GM19324 (cell line): Measurements from ENCODE around the gene RPTOR.
"Not testable (repeated sequence)": the region's sequence is repeated elsewhere in the genome, so short reads cannot be mapped to it uniquely, and the experiment has no call there.

Experiments used
- ATAC-seq: cut with Tn5 transposase; IDR thresholded peaks from one replicate; pipeline ENCODE4 v1.9.1; 2021; ENCODE audit warnings: mild to moderate bottlenecking, moderate library complexity; ENCODE audit not compliant: unreplicated experiment, low FRiP score

Gene RPTOR

GRCh38 chr17:80537386-80537785, 7.3 kb upstream of the RPTOR start:
- not testable (repeated sequence) for ATAC-seq

DNA sequence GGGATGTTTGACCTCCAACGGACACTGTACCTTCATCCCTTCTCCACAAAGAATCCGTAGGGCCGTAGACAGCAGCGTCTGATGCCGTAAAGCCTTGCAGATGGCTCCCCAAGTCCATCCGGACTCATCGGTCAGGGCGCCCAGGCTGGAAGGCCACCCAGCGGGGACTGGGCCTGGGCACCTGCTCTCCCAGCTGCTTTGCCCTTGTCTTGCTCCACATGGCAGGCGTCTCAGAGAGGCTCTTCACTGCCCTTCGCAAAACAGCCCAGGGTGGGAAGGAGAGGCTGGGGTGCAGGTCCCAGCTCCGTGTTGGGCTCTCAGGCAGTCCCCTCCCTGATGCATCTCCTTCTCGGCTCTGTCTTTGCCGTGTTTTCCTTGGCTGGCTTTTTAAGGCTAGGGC, 6.2 kb upstream of the RPTOR start:
- no peak for ATAC-seq

- no peak for ATAC-seq
Observed at GRCh38 chr17:80539022-80539641, 5.5 kb upstream of the RPTOR start.

GRCh38 chr17:80545499-80545826, 825 bp downstream of the RPTOR start:
- no peak for ATAC-seq

DNA sequence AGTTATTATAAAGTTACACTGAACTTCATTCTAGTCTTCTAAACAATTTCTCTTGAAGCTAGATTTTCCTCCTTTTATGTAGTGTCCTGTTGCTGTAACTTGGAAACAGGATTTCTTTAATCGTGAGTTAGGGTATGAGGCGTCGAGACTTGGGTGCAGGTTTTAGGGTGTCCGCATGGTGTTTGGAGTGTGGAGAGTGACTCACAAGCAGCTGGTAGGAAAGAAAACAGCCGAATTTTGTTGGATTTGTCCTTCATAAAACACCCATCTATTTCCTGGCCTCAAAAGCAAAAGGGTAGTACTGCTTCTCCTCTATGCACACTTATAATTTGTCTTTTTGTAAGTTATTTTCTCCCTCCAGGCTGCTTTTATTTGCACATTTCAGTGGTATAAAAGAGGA, 1.6 kb downstream of the RPTOR start:
- no peak for ATAC-seq

GRCh38 chr17:80552523-80552922, 7.9 kb downstream of the RPTOR start:
- ATAC-seq: no peak

GRCh38 chr17:80555266-80555665, 10.6 kb downstream of the RPTOR start:
- ATAC-seq: no peak

DNA sequence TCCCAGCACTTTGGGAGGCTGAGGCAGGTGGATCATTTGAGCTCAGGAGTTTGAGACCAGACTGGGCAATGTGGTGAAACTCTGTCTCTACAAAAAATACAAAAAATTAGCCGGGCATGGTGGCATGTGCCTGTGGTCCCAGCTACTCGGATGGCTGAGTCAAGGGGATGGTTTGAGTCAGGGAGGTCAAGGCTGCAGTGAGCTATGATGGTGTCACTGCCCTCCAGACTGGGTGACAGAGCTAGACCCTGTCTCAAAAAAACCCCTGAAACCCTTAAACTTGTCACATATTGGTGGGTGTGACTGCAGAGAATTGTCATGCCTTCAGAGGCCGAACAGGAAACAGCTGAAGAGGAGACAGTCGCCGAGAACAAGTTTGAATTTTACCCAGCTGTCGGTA, 13.4 kb downstream of the RPTOR start:
- no peak for ATAC-seq

DNA sequence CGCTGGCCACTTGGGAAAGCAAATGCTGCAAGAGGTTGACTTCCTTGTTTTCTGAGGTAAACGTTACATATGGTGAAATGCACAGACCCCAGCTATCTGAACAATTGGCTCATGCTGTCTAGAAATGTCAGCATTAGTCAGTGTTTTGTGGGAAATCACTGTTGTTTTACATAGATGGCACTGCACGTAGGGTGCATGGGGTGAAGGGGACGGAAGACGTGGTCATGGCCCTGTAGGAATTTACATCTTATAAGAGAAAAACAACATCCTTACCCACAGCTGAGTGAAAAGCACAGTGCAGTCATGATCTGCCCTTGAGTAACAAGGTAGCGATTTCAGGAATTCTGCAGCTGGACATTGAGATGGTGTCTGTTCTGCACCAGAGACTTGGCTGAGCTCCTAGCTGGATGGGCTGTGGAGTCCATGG, 15.2 kb downstream of the RPTOR start:
- ATAC-seq: no peak

DNA sequence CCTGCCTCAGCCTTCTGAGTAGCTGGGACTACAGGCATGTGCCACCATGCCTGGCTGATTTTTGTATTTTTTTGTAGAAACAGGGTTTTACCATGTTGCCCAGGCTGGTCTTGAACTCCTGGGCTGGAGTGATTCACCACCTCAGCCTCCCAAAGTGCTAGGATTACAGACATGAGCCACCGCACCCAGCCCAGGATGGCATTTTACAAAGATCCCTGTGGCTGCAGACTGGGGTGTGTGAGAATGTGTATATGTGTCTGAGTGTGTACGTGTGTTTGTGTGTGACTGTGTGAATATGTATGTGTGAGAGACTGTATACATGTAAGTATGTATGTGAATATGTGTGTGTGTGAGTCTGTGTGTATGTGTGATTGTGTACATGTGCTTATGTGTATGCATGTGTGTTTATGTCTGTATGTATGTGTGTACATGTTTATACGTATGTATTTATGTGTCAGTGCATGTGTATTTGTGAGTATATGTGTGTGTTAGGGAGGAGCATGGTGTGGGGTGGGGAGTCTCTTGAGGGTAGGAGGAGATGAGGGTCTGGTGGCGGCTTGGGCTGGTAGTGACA, 17.0 kb downstream of the RPTOR start:
- ATAC-seq: no peak

DNA sequence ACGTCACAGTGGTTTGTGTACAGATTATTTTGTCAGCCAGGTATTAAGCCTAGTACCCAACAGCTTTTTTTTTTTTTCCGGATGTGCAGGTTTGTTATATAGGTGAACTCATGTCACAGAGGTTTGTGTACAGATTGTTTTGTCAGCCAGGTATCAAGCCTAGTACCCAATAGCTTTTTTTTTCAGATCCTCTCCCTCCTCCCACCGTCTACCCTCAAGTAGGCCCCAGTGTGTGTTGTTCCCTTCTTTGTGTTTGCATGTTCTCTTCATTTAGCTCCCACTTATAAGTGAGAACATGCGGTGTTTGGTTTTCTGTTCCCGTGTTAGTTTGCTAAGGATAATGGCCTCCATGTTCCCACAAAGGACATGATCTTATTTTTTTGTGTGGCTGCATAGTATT, 19.9 kb downstream of the RPTOR start:
- no peak for ATAC-seq

DNA sequence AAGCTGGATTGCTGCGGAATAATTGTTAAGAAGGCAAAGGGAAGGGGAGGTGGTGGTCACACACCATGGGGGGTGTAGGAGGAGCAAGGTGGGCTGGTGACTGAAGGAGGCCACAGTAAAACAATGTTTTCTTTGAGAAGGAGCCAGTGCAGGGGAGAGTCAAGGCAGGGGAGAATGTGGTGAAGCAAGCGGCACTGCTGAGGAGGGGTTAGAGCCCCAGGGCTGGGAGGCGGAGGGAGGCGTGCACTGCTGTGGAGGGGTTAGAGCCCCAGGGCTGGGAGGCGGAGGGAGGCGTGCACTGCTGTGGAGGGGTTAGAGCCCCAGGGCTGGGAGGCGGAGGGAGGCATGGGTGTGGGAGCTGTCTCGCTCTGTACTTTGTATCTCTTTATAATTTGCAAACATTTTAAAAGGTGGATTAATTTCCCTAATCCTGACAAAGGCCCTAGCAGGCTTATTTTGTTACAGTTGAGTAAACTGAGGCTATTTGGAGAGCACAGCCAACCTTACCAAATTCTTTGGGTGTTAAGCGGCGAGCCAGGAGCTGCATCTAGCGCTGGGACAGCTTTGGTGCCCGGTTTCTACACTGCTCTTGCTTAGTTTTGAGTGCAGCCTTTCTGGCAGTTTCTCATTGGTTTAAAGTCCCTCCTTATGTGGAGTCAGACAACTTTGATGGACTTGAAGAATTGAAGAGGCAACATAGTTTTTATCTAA, 20.9 kb downstream of the RPTOR start:
- no peak for ATAC-seq

DNA sequence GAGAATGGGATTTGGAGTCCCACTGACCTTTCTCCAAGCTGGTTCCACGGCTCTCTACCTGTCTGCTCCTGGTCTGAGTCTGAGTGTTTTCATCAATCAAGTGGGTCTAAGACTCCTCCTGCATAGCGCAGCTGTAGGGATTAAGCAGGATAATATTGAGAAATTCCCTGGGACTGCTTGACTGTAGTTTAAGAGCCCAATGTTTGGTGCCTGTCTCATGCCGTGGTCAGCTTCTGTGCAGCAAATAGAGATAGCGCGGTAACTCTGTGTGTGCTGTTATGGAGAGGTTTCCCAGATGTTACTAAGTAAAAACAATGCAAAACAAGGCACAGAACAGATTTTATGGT, 21.4 kb downstream of the RPTOR start:
- ATAC-seq: no peak

DNA sequence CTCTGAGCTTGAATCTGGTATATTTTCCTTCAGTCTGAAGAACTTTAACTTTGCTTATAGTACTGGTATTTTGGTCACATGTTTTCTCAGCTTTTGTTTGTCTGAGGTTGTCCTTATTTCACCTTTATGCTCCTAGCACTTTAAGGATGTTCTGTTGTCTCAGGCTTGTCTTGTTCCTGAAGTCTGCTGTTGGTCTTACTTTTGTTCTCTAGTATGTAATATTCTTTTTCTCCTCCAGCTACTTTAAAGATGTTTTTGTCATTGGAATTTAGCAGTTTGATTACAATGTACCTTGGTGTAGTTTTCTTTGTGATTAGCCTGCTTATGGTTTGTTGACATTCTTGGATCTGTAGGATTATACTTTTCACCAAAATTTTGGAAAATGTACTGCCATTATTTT, 23.6 kb downstream of the RPTOR start:
- no peak for ATAC-seq

DNA sequence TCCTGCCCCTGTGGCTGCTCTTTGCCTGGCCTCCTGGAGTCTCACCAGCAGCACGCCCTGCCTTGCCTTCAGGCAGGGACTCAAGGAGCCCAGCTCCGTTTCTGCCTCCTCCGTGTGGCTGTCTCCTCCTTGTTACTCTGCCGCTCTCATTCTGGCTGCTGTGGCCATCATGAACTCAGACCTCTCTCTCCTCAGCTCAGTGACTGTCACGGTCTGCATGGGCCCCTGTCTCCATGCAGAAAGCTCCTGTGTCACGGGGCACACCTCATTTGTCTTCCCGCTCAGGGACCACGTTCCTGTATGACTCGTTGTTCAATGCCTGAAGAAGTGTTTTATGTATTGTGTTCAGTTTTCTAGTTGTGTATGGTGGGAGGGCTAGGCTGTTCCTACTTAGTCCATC, 25.3 kb downstream of the RPTOR start:
- no peak for ATAC-seq

- ATAC-seq: no peak
Observed at GRCh38 chr17:80573701-80574100, 29.1 kb downstream of the RPTOR start.

- ATAC-seq: no peak
Observed at GRCh38 chr17:80574496-80574895, 29.9 kb downstream of the RPTOR start.

GRCh38 chr17:80575057-80575875, 30.6 kb downstream of the RPTOR start:
- ATAC-seq: peak; percentile 73

DNA sequence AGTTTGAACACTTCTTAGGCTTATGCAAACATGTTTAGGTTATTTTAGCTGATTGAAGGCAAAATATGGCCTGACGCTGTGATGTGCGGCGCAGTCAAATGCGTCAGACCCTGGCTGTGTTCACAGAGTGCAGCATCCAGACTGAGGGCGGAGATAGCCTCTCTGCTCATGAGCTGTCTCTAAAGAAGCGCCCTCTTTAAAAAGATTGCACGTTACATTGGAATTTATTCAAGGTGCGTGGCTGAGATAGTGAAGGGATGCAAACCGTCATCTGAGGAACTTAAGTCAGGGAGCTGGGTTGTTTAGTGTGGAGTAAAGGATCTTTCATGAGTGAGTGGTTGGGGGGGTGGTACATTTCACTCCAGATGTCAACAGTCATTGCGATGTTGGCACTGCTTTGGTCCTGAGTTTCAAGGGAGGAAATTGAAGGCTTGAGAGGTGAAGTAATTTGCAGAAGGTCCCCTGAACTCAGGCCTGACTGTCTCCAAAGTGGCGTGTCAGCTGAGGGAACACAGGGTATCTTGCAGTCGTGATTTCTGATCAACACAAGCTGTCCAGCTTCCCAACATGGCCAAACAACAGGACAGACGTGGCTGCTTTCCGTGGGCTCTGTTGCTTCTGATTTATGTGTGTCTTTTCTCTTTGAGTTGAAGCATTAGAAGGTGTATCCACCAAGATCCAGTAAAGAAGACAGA, 33.4 kb downstream of the RPTOR start:
- ATAC-seq: no peak

DNA sequence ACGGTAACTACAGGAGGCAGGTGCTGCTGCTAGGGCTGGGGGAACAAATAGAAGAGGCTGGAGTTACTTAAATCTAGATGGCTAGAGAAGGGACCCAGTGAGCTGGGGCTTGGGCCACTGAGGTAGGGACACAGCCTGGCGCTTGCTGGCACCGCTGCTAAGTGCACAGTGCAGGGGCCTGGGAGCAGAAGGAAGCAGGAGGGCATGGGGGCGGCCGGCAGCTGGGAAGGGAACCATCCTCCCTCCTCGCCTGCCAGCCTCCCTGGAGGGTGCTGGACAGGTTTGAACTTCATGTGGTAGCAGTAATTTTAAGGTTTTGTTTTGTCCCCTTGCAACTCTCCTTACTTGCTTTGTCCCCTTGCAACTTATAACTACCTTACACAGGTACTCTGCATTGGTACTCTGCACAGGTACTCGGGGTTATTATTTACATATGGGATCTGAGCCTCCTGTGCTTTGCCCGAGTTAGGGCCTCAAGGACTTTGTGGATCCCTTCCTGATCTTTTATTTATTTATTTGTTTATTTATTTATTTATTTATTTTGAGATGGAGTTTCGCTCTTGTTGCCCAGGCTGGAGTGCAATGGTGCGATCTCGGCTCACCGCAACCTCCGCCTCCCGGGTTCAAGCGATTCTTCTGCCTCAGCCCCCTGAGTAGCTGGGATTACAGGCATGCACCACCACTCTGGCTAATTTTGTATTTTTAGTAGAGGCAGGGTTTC, 34.2 kb downstream of the RPTOR start:
- not testable (repeated sequence) for ATAC-seq
